ENCODE data around the gene DDX59.
"Not testable (repeated sequence)": the region's sequence is repeated elsewhere in the genome, so short reads cannot be mapped to it uniquely, and the experiment has no call there.

Gene DDX59

GRCh38 chr1:200670242-200671118 lies 773 bp upstream of the DDX59 start:
- peak; percentile 39 for DNase-seq

GRCh38 chr1:200668514-200669313 lies 993 bp downstream of the DDX59 start:
- DNase-seq = no peak

DNA sequence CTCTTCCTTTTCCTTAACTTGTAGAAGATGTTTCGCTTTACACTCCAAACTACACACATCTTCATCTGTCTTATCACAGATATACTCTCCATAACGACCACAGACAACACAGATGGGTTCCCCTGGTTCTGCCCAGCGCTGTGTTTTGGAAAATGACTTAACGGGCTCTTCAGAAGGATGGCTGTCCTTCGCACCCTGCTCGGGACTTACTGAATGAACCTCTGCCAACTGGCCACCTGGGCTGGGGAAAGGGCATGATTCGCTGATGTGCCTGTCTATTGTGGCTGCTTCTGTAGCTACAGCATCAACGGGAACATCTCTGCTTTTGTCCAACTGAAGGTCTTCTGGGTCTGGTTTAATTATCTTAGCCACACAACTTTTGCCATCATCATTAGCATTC lies 3.4 kb downstream of the DDX59 start:
- DNase-seq = no peak

DNA sequence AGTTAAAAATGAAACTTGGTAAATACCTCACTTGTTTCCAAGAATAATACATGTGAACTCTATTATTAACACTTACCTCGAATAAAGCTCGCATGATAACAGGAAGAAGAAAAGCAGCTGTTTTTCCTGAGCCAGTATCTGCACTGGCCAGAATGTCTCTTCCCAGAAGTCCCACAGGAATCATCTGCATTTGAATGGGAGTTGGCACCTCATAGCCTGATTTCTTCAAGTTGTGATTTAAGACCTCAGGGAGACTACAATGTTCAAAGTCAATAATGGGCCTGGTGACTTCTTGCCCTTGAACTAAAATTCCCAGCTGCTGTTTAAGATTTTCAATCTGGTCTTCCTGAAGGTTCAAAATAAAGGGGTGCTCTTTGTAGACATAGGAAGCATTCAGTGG lies 3.8 kb downstream of the DDX59 start:
- no peak for DNase-seq

DNA sequence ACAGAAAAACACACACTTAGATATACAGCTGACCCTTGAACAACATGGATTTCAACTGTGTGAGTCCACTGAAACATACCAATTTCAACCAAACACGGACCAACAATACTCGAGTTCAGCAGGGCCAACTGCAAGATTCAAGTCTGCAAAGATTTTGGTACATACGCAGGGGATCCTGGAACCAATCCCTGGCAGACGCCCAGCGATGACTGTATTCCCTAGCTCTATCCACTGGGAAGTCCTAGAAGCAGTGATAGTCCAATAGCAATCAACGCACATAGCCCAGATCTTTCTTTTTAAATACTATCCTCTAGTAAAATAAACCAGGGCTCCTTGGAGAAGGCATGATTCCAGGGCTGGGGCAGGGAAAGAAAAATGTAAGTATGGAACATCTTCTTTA lies 9.0 kb downstream of the DDX59 start:
- no peak for DNase-seq

GRCh38 chr1:200659269-200659668 lies 10.4 kb downstream of the DDX59 start:
- DNase-seq = no peak

DNA sequence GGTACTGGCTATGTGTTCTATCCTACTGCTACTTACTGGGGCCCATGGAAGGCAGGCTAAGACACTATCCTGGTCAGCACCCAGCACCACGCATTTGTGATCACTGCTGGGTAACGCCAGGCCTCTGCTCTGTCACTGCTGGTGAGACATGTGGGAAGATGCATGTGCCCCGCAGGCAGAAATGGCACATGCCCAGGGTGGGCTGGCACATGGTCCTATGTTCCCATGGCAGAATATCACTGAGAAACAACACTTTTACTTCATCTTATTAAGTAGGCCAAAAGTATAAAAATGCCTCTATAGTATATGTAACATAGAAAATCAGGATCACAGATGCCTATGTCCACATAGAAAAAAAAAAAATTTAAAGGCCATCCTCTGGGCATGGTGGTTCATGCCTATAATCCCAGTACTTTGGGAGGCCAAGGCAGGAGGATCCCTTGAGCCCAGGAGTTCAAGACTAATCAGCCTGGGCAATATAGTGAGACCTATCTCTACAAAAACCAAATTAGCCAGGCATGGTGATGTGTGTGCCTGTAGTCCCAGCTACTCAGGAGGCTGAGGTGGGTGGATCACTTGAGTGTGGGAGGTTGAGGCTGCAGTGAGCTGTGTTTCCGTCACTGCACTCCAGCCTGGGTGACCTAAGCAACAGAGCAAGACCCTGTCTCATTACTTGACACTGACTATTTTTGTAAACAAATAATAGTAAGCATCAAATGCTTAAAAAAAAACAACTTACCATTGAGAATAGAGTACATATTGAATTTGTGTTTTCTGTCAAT lies 11.5 kb downstream of the DDX59 start:
- no peak for DNase-seq

DNA sequence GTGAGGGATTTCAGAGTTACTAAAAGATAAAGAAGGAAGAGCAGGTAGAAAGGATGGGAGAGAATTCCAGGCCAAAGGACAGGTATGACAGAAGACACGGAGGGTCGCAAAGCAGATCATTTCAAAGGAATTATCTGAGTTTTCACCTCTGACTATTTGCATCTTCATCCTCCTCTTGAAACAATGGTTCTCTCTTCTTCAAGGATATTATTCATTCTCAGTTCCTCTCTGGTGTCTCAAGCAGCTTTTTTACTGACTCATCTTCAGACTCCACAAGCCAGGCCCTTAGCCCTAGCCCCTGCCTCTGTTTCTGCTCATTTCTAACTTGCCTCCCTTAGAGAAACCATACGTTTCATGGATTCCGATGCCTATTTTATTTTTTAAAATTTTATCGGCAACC lies 15.0 kb downstream of the DDX59 start:
- DNase-seq = no peak

GRCh38 chr1:200653022-200653462 lies 16.7 kb downstream of the DDX59 start:
- no peak for DNase-seq

DNA sequence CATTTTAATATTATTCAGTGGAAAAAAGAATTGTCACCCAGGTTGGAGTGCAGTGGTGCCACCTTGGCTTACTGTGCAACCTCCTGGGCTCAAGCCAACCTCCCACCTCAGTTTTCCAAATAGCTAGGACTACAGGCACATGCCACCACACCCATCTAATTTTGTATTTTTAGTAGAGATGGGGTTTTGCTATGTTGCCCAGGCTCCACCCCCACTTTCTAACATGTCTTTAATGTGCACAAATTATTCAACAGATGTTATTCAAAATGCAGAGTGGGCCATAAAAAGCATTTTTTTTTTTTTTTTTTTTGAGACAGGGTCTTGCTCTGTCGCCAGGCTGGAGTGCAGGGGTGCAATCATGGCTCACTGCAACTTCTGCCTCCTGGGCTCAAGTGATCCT lies 17.3 kb downstream of the DDX59 start:
- DNase-seq = no peak

DNA sequence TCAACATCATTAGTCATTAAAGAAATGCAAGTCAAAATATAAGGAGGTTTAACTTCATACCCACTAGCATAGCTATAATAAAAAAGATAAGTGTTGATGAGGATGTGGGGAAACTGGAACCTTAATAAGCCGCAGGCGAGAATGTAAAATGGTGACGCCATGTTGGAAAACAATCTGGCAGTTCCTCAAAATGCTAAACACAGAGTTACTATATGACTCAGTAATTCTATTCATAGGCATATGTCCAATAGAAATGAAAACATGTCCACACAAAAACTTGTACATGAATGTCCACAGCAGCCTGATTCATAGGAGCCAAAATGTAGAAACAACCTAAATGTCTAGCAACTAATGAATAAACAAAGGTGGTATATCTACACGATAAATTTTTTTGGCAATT lies 23.2 kb downstream of the DDX59 start:
- no peak for DNase-seq

- DNase-seq = no peak
Observed at GRCh38 chr1:200644021-200644420, 25.7 kb downstream of the DDX59 start.

DNA sequence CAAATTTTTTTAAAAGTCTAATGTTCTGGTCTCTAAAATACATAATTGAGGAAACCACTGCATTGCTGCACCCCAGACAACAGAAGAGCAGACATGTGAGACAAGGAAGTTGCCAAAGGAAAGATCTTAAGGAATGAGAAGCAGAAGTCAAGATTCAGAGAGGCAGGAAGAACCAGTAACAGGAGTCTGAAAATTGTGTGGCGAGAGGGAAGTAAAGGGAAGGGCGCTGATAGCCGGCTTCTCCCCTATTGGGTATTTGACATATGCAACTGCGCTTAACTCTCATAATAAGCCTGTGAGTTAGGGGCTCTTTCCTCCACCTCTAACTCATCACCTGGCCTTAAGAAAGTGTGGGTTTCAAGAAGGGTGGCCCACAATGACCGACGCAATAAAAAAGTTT lies 27.2 kb downstream of the DDX59 start:
- DNase-seq = no peak

GRCh38 chr1:200640963-200641401 lies 28.7 kb downstream of the DDX59 start:
- no peak for DNase-seq

- DNase-seq = no peak
Observed at GRCh38 chr1:200640373-200640962, 29.2 kb downstream of the DDX59 start.

GRCh38 chr1:200638073-200638472 lies 31.6 kb downstream of the DDX59 start:
- DNase-seq = no peak

DNA sequence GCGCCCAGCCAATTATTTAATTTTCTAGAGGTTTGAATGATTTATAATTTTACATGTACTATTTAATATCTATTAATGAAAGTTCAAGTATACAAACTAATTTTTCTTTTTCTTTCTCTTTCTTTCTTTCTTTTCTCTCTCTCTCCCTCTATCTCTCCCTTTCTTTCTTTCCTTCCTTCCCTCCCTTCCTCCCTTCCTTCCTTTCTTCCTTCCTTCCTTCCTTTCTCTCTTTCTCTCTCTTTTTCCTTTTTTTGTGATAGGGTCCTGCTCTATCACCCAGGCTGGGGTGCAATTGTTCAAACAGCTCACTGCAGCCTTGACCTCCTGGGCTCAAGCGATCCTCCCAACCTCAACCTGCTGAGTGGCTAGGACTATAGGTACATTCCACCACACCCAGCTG lies 33.0 kb downstream of the DDX59 start:
- no peak for DNase-seq

DNA sequence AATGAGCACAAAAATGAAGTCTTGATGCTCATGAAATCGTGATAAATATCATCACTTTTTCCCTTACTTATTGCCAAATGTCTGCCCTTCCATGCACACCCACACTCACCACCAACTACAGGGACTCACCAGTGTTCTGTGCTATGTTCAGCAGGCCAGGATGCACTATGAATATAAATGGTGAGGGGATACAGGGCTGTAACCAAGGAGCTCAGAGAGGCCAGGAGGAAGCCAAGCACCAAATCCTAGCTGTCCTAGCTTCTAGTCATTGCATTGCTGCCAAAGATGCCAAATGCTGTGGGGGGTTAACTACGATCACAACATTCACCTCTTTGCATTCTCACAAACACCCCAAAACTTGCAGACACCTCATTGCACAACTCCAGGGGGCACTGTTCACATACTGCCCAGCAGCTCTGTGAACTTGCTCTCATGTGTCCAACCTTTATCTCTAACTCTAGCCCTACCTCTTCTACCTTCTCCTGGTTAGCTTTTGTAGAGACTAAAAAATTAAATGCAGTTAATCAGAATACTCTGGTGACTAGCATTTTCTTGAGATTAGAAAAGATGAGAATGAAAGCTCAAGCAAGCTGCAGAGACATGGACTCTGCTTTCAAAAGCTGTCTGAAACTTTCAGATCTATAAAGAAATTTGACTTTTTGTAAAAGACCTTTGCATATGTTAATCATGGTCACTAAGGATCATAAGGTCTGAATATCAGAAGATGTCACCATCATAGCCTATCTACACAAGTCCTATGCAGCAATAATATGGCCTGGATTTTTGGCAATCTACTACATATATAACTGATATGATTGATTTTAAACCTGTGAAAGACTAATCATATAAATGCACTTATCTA lies 35.2 kb downstream of the DDX59 start:
- no peak for DNase-seq

DNA sequence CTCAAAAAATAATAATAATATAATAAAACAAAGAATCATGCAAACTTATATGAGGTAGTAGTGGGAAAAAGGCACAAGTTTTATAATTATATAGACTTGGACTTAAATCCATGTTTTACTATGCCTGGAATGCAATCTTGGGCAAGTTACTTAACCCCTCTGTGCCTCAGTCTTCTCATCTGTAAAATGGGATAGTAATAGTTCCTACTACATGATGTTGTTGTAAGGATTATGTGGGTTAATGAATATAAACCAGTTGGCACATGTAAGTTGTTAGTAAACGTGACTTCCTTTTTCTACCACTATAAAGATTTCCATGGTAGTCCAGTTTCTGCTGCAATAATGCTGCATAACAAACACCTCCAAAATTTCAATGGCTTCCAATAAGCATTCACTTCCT lies 38.3 kb downstream of the DDX59 start:
- DNase-seq = no peak

- DNase-seq = not testable (repeated sequence)
Observed at GRCh38 chr1:200630515-200630899, 39.2 kb downstream of the DDX59 start.

- DNase-seq = no peak
Observed at GRCh38 chr1:200629876-200630514, 39.7 kb downstream of the DDX59 start.
